Adrenal gland (tissue), 12 donors: ENCODE measurements around the gene TIMELESS. TPM values are rescaled to one million over a fixed set of nuclear protein-coding genes. Genes with fewer than 3 reads are reported as not detected.
A peak's percentile ranks its signal among the peaks of the same experiment; 100 is the strongest.

ENCODE experiments used
- DNase-seq, 7 donors: peaks; one replicate each; pipeline ENCODE4 v3.0.0-alpha.2; 2019 to 2020
- H3K27ac ChIP-seq, 5 donors: fragments of 200-600 bp; sonication (generic) in 4 of 5; 1 replicate in 3 of 5; 2 replicates in 2 of 5; pipeline versions ENCODE4 v1.5.1 to v1.8.0; 2016 to 2020; ENCODE audit warnings: mild to moderate bottlenecking in 1 of 5
- H3K27me3 ChIP-seq: fragments of 200-600 bp; 2 replicates; pipeline ENCODE4 v1.8.0; 2021
- H3K36me3 ChIP-seq, 2 donors: fragments of 200-600 bp; replicated peaks in 1 of 2; 1 replicate in 1 of 2; 2 replicates in 1 of 2; pipeline versions ENCODE4 v1.5.1 to v1.8.0; 2018 to 2022
- H3K4me1 ChIP-seq, 2 donors: fragments of 200-600 bp; replicated peaks in 1 of 2; 1 replicate in 1 of 2; 2 replicates in 1 of 2; pipeline versions ENCODE4 v1.5.1 to v1.8.0; 2018 to 2021
- H3K4me3 ChIP-seq, 4 donors: fragments of 200-600 bp; sonication (generic) in 3 of 4; one replicate each; pipeline ENCODE4 v1.5.1; 2016 to 2018
- H3K9me3 ChIP-seq, 3 donors: fragments of 200-600 bp; sonication (generic) in 1 of 3; replicated peaks in 1 of 3; 1 replicate in 2 of 3; 2 replicates in 1 of 3; pipeline versions ENCODE4 v1.5.1 to v1.8.0; 2016 to 2021
- POLR2A ChIP-seq, 2 donors: fragments of 450-650 bp; IDR thresholded peaks; one replicate each; pipeline ENCODE4 v1.6.1; 2017; ENCODE audit warnings: antibody characterized with exemption in 2 of 2, mild to moderate bottlenecking in 2 of 2, moderate library complexity in 1 of 2
- WGBS, 4 donors: extraction: QIAGEN DNeasy Blood & Tissue Kit in 2 of 4; methylation state at CpG; one replicate each; pipeline versions ENCODE4 v1.1.5 to v1.1.7; 2013 to 2017; 5-methylcytosine and 5-hydroxymethylcytosine counted together
- intact Hi-C, 2 donors: fragments of 100-400 bp; cut with DNase I; formaldehyde crosslinking; loops; one replicate each; pipeline versions ENCODE4 v1.14.1 to v1.15.0; 2022 to 2023
- polyA plus RNA-seq, 3 donors: library from polyadenylated mRNA; stranded (reverse); fragments of 200-250 nt in 2 of 3; fragments of 350-450 nt in 1 of 3; fragmentation: Illumina TruSeq in 1 of 3; extraction: RNeasy Lipid Tissue Mini Kit (QIAGEN cat#74804) in 1 of 3; gene quantifications; one replicate each; pipeline ENCODE4 v1.2.3, GENCODE V29; 2013 to 2014
- total RNA-seq, 9 donors: library from RNA; depleted of rRNA in 4 of 9; stranded (reverse); fragments of >200 nt in 4 of 9; fragments of 120-200 nt in 1 of 9; fragmentation: NEBNext Ultra II Directional in 1 of 9; extraction: Animal tissue kit (Norgen Biotek cat#: 25700) in 1 of 9; gene quantifications; one replicate each; pipeline versions ENCODE4 v1.1.0 to v1.2.4, GENCODE V29; 2013 to 2023
- TF ChIP-seq, protein P1 (sequence below), 6 experiments: fragments of 450-650 bp in 4 of 6; fragments of 200-600 bp in 2 of 6; sonication (generic) in 1 of 6; IDR thresholded peaks; 1 replicate in 5 of 6; 2 replicates in 1 of 6; pipeline versions ENCODE4 v1.5.1 to v1.8.0; 2016 to 2021; ENCODE audit warnings: antibody characterized with exemption in 6 of 6, mild to moderate bottlenecking in 2 of 6, moderate library complexity in 1 of 6
- donor health status: healthy with polysubstance abuse.
- donor health status: Bipolar disorder and iron deficiency.
- donor health status: DM: yes; HTN: yes; CAD: no.
- donor health status: DM: no; HTN: no; CAD: no.
- donor health status: DM: no; HTN: no; CAD: no.
- donor health status: DM: yes; HTN: yes; CAD: no.

TIMELESS gene
- total and polyA plus RNA-seq, 12 donors, result 4.6 to 9.3 (median 6.5) TPM

DNA sequence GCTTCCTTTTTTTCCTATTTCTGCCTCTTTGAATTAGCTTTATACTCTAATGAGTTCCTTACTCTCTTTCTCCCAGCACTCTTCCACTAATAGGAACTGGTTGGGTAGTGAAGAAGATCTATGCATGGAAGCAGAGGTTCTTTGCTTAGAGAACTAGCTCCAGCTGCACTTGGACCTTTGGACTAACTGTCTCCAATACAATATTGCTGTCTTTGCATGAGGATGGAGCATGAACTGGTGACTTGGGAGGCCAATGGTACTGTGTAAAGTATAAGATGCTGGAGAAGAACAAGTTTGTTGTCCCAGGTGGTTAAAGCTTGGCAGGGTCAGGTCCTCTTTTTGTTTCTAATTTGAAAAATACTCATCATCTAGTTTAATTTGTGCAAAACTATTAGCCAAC, 41.1 kb upstream of the TIMELESS start:
- H3K4me1 ChIP-seq, result peaks cover 14 to 16% of the 10 kb centered on the region in 2 donors

GRCh38 chr12:56488041-56488955, 39.1 kb upstream of the TIMELESS start, which contains the start of gene GLS2:
Gene GLS2 (minus strand): TSS chr12:56488161. CDS start chr12:56488118, 43 bp downstream.
- intact Hi-C loops, result no loop called here
- H3K27ac ChIP-seq, result peak within 1 kb of the TSS in 1 of 5 donors; percentile 52
- peak within 1 kb of the TSS in 2 of 4 donors; percentile 37 to 58 for H3K4me3 ChIP-seq
- WGBS, 4 donors, result 12 to 17% (median 15%) methylated on average over 25 to 59 of the region's 59 CpGs
- DNase-seq, result peak; percentile 71 to 91 (median 81)
- no peaks in the 10 kb centered on the region for H3K27me3 ChIP-seq
- H3K4me1 ChIP-seq, result peaks cover 14 to 16% of the 10 kb centered on the region in 2 donors
- no peaks in the 10 kb centered on the region for H3K36me3 ChIP-seq
- no peaks in the 10 kb centered on the region for H3K9me3 ChIP-seq
- no peak for TF ChIP-seq POLR2A (IDR thresholded peaks at IDR 0.05)
- TF ChIP-seq, protein P1, sequence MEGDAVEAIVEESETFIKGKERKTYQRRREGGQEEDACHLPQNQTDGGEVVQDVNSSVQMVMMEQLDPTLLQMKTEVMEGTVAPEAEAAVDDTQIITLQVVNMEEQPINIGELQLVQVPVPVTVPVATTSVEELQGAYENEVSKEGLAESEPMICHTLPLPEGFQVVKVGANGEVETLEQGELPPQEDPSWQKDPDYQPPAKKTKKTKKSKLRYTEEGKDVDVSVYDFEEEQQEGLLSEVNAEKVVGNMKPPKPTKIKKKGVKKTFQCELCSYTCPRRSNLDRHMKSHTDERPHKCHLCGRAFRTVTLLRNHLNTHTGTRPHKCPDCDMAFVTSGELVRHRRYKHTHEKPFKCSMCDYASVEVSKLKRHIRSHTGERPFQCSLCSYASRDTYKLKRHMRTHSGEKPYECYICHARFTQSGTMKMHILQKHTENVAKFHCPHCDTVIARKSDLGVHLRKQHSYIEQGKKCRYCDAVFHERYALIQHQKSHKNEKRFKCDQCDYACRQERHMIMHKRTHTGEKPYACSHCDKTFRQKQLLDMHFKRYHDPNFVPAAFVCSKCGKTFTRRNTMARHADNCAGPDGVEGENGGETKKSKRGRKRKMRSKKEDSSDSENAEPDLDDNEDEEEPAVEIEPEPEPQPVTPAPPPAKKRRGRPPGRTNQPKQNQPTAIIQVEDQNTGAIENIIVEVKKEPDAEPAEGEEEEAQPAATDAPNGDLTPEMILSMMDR (IDR thresholded peaks at IDR 0.05), result no peak

More for the DNA sequence above, 41.1 kb upstream of the TIMELESS start:
- no peak for TF ChIP-seq POLR2A (IDR thresholded peaks at IDR 0.05)
- TF ChIP-seq, protein P1 (IDR thresholded peaks at IDR 0.05), result no peak
- no peaks in the 10 kb centered on the region for H3K36me3 ChIP-seq
- no peak for DNase-seq
- intact Hi-C loops, result no loop called here
- H3K9me3 ChIP-seq, result no peaks in the 10 kb centered on the region
- H3K27me3 ChIP-seq, result no peaks in the 10 kb centered on the region
- no peak overlapping the region for H3K4me3 ChIP-seq
- H3K27ac ChIP-seq, result no peak overlapping the region

- TF ChIP-seq POLR2A (IDR thresholded peaks at IDR 0.05), result no peak
- TF ChIP-seq, protein P1 (IDR thresholded peaks at IDR 0.05), result no peak
- no peaks in the 10 kb centered on the region for H3K9me3 ChIP-seq
- H3K27ac ChIP-seq, result peak overlapping the region in 1 of 5 donors; percentile 52
- no peaks in the 10 kb centered on the region for H3K36me3 ChIP-seq
- peak in 6 of 7 donors; percentile 18 to 75 (median 40) for DNase-seq
- 4 to 42% (median 7%) methylated on average over 4 to 44 of the region's 44 CpGs for WGBS, 4 donors
- H3K27me3 ChIP-seq, result no peaks in the 10 kb centered on the region
- H3K4me1 ChIP-seq, result peaks cover 14 to 16% of the 10 kb centered on the region in 2 donors
- H3K4me3 ChIP-seq, result peak overlapping the region in 2 of 4 donors; percentile 37 to 58
- intact Hi-C loops, result no loop called here
Observed at GRCh38 chr12:56487448-56488040, 38.3 kb upstream of the TIMELESS start.

- WGBS, 4 donors, result 76 to 83% (median 79%) methylated on average over 12 of the region's 12 CpGs
- intact Hi-C loops, result no loop called here
- H3K4me1 ChIP-seq, result peaks cover 14 to 16% of the 10 kb centered on the region in 2 donors
Observed at GRCh38 chr12:56486694-56487093, 37.5 kb upstream of the TIMELESS start.

More at GRCh38 chr12:56486694-56487093, 37.5 kb upstream of the TIMELESS start:
- H3K9me3 ChIP-seq, result no peaks in the 10 kb centered on the region
- H3K27ac ChIP-seq, result no peak overlapping the region
- H3K36me3 ChIP-seq, result no peaks in the 10 kb centered on the region
- TF ChIP-seq, protein P1 (IDR thresholded peaks at IDR 0.05), result no peak
- TF ChIP-seq POLR2A (IDR thresholded peaks at IDR 0.05), result no peak
- no peak for DNase-seq
- no peak overlapping the region for H3K4me3 ChIP-seq
- no peaks in the 10 kb centered on the region for H3K27me3 ChIP-seq
